K562 (cell line): ENCODE results near the gene SERPIND1. TPM values are rescaled to one million over a fixed set of nuclear protein-coding genes. Genes with fewer than 3 reads are reported as not detected.

Experiments
- NBN ChIP-seq: fragments of 450-650 bp; IDR thresholded peaks from 2 replicates; pipeline ENCODE4 v1.6.1; 2016; ENCODE audit warnings: low read depth, mild to moderate bottlenecking
- NFYB ChIP-seq: IDR thresholded peaks from 2 replicates; pipeline ENCODE4 v1.6.1; 2011; ENCODE audit warnings: mild to moderate bottlenecking, moderate library complexity; ENCODE audit not compliant: insufficient read length; ENCODE audit errors: extremely low read depth
- RBM17 ChIP-seq: fragments of 200-400 bp; formaldehyde crosslinking; IDR thresholded peaks from 2 replicates; pipeline ENCODE4 v1.6.1; 2017; ENCODE audit warnings: low read depth, mild to moderate bottlenecking, low read length, borderline replicate concordance
- STAG1 ChIP-seq: sonication (generic); formaldehyde crosslinking; IDR thresholded peaks from 2 replicates; pipeline ENCODE4 v1.5.0; 2020; ENCODE audit warnings: missing genetic modification reagents, borderline replicate concordance
- STAT5A ChIP-seq: IDR thresholded peaks from 2 replicates; pipeline ENCODE4 v1.6.1; 2012; ENCODE audit warnings: low read length, inconsistent platforms, borderline replicate concordance
- ZNF445 ChIP-seq: fragments of 250-450 bp; sonication (Bioruptor Pico); IDR thresholded peaks from 2 replicates; pipeline ENCODE4 v1.4.0; 2020; ENCODE audit warnings: low read depth, mild to moderate bottlenecking, moderate library complexity
- polyA plus RNA-seq, 8 experiments: library from polyadenylated mRNA; depleted of rRNA in 4 of 8; stranded (reverse) in 5 of 8; unstranded in 3 of 8; fragments of >200 nt; fragmentation: Nextera tagmentation in 2 of 8; fragmentation: Illumina TruSeq in 1 of 8; extraction: Ambion mirVana in 2 of 8; extraction: Trizol in 1 of 8; gene quantifications; 2 replicates each; pipeline versions ENCODE4 v1.2.1 to v1.2.3, GENCODE V29; 2011 to 2014; ENCODE audit warnings: inconsistent platforms in 1 of 8, missing spikeins in 1 of 8
- total RNA-seq, 7 experiments: library from RNA; depleted of rRNA in 6 of 7; stranded (reverse); fragments of >200 nt in 6 of 7; fragmentation: Illumina TruSeq in 2 of 7; extraction: Trizol in 2 of 7; gene quantifications; 2 replicates each; pipeline versions ENCODE4 v1.2.1 to v1.2.3, GENCODE V29; 2011 to 2021; ENCODE audit warnings: low replicate concordance in 1 of 7
- TF ChIP-seq, protein P1 (sequence below), 2 experiments: fragments of 450-650 bp; IDR thresholded peaks; 2 replicates each; pipeline ENCODE4 v1.6.1; 2016
- TF ChIP-seq, protein P2 (sequence below): IDR thresholded peaks from 3 replicates; pipeline ENCODE4 v1.6.1; 2011; ENCODE audit warnings: borderline replicate concordance, mild to moderate bottlenecking; ENCODE audit not compliant: insufficient read length, insufficient read depth

The SERPIND1 gene
- total and polyA plus RNA-seq, 9 of the 15 experiments (the other 6 are each of a cell fraction or from before 2014, with no cell fraction given) = 0.04 to 0.11 (median 0.09) TPM; not detected in 6

DNA sequence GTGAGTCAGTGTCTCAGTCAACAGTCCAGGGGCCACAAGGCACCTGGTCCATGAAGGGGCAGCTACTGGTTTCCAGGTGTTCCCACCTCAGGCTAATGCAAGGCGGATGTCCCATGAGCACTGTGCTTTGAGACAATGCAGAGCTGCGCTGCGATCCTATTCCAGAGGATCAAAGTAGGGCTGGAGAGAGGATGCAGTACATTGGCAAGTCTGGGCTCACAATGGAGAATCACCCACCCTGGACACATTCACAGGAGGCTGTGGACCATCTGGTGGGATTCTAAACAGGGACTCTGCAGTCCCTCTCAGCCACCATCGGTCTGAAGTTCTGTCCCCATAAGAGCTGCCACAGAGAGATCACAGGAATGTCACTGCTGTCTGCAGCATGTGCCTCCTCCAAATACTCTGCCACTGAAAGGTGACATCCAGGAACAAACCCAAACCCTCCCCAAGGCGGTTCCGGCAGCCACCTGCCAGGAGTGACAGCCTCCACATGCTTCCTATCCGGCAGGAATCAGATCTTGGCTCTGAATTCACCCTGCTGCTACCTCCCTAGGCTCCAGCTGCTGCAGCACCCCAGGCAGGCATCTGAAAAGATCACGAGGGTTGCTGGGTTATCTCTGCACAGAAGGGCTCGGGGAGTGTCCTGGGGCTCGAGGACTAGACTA, 45.3 kb upstream of the SERPIND1 start (continued):
- TF ChIP-seq STAT5A (no peak), STAG1 (CRISPR knock-in tag) (peak; percentile 29), RBM17 (no peak), NFYB (no peak), ZNF445 (CRISPR knock-in tag) (no peak), NBN (no peak)
- TF ChIP-seq, protein P1, sequence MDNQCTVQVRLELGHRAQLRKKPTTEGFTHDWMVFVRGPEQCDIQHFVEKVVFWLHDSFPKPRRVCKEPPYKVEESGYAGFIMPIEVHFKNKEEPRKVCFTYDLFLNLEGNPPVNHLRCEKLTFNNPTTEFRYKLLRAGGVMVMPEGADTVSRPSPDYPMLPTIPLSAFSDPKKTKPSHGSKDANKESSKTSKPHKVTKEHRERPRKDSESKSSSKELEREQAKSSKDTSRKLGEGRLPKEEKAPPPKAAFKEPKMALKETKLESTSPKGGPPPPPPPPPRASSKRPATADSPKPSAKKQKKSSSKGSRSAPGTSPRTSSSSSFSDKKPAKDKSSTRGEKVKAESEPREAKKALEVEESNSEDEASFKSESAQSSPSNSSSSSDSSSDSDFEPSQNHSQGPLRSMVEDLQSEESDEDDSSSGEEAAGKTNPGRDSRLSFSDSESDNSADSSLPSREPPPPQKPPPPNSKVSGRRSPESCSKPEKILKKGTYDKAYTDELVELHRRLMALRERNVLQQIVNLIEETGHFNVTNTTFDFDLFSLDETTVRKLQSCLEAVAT (IDR thresholded peaks at IDR 0.05) = no peak
- TF ChIP-seq, protein P2, sequence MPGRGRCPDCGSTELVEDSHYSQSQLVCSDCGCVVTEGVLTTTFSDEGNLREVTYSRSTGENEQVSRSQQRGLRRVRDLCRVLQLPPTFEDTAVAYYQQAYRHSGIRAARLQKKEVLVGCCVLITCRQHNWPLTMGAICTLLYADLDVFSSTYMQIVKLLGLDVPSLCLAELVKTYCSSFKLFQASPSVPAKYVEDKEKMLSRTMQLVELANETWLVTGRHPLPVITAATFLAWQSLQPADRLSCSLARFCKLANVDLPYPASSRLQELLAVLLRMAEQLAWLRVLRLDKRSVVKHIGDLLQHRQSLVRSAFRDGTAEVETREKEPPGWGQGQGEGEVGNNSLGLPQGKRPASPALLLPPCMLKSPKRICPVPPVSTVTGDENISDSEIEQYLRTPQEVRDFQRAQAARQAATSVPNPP = no peak
